Spleen (tissue), 7 donors: ENCODE measurements around the gene CCDC12.

Experiments used
- CTCF ChIP-seq, 11 experiments: fragments of 200-600 bp in 7 of 11; fragments of 450-650 bp in 4 of 11; sonication (generic) in 4 of 11; IDR thresholded peaks in 8 of 11; conservative IDR thresholded peaks in 3 of 11; 1 replicate in 7 of 11; 2 replicates in 4 of 11; pipeline versions ENCODE4 v1.4.0 to v1.8.0; 2016 to 2021; ENCODE audit warnings: antibody characterized with exemption in 11 of 11, inconsistent platforms in 4 of 11, mild to moderate bottlenecking in 1 of 11
- POLR2A ChIP-seq, 3 donors: fragments of 450-650 bp; IDR thresholded peaks; one replicate each; pipeline ENCODE4 v1.5.1; 2017; ENCODE audit warnings: antibody characterized with exemption in 3 of 3, mild to moderate bottlenecking in 1 of 3
- donor health status: DM: no; HTN: no; CAD: no; lungs with moderate emphysema.
- donor health status: DM: no; HTN: no; CAD: no.
- donor health status: DM: no; HTN: no; CAD: no.

- TF ChIP-seq CTCF (IDR thresholded peaks at IDR 0.05 in 8 of 11, conservative IDR thresholded peaks at IDR 0.05 in 3 of 11) (no peak), POLR2A (IDR thresholded peaks at IDR 0.05) (no peak)
Measured at GRCh38 chr3:46946856-46947545, 29.5 kb downstream of the CCDC12 start.
